Astrocyte of the hippocampus (primary cell): Measurements from ENCODE around the gene ZNF189.

ENCODE experiments used
- DNase-seq: peaks from one replicate; pipeline ENCODE4 v3.0.0; 2011; ENCODE audit warnings: low read depth, low spot score

The ZNF189 gene

GRCh38 chr9:101418518-101419430 lies 20.1 kb downstream of the ZNF189 start:
- DNase-seq, result no peak

GRCh38 chr9:101419863-101420262 lies 21.2 kb downstream of the ZNF189 start:
- no peak for DNase-seq

- DNase-seq, result no peak
Observed at GRCh38 chr9:101421653-101422065, 23.0 kb downstream of the ZNF189 start.

- no peak for DNase-seq
Observed at GRCh38 chr9:101427358-101427757, 28.7 kb downstream of the ZNF189 start.

GRCh38 chr9:101427957-101428655 lies 29.5 kb downstream of the ZNF189 start:
- DNase-seq, result no peak

GRCh38 chr9:101428909-101429308 lies 30.3 kb downstream of the ZNF189 start:
- DNase-seq, result no peak

GRCh38 chr9:101429736-101430135 lies 31.1 kb downstream of the ZNF189 start:
- DNase-seq, result no peak

- no peak for DNase-seq
Observed at GRCh38 chr9:101432171-101432570, 33.5 kb downstream of the ZNF189 start.

GRCh38 chr9:101432740-101433139 lies 34.1 kb downstream of the ZNF189 start:
- no peak for DNase-seq

GRCh38 chr9:101433229-101433628 lies 34.6 kb downstream of the ZNF189 start:
- no peak for DNase-seq

GRCh38 chr9:101434998-101435397 lies 36.3 kb downstream of the ZNF189 start:
- no peak for DNase-seq

- DNase-seq, result no peak
Observed at GRCh38 chr9:101435601-101436079, 37.0 kb downstream of the ZNF189 start, which contains the start of gene ALDOB. ALDOB (minus strand) TSS chr9:101435774; CDS start chr9:101430887, 4,887 bp downstream.

GRCh38 chr9:101437806-101438232 lies 39.2 kb downstream of the ZNF189 start:
- no peak for DNase-seq

GRCh38 chr9:101438523-101438922 lies 39.9 kb downstream of the ZNF189 start:
- DNase-seq, result no peak

- no peak for DNase-seq
Observed at GRCh38 chr9:101440714-101441230, 42.1 kb downstream of the ZNF189 start.

GRCh38 chr9:101442318-101442717 lies 43.7 kb downstream of the ZNF189 start:
- DNase-seq, result no peak

GRCh38 chr9:101442736-101443135 lies 44.1 kb downstream of the ZNF189 start:
- no peak for DNase-seq

GRCh38 chr9:101443364-101443771 lies 44.7 kb downstream of the ZNF189 start:
- DNase-seq, result no peak

GRCh38 chr9:101445353-101446029 lies 46.8 kb downstream of the ZNF189 start:
- no peak for DNase-seq

GRCh38 chr9:101446732-101447131 lies 48.1 kb downstream of the ZNF189 start:
- DNase-seq, result no peak

- no peak for DNase-seq
Observed at GRCh38 chr9:101448680-101449070, 50.0 kb downstream of the ZNF189 start.
